Measurements from ENCODE around the gene SLC2A9. TPM values are rescaled to one million over a fixed set of nuclear protein-coding genes. Genes with fewer than 3 reads are reported as not detected.

SLC2A9 gene
- total and polyA plus RNA-seq, 8 donors, result 1.2 to 5.7 (median 2.4) TPM

DNA sequence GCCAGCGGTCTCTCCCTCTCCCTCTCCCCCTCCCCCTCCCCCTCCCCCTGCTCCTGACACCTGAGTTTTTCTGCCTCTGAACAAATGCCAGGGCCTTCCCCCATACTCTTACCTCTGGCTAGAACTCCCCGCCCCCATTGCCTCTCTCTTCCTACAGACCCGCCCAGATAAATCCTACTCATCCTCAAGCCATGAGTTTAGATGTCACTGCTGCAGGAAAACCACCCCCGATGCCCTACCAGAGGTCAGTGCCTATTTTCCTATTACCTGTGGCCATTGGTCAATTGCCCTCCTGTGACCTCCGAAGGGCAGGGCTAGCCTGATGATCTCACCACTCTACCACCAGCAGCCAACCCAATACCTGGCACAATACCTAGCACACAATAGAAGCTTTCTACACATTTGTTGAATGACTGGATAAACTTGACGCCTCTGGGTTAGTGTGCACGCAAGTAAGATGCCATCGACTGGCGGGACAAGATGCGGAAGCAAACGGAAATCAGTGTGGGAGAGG is 43.7 kb downstream of the SLC2A9 start:
- DNase-seq (no peak), FAIRE-seq (no peak), ATAC-seq (no peak)
- no peaks in the 10 kb centered on the region for H3K36me3 ChIP-seq
- TF ChIP-seq, protein P1, sequence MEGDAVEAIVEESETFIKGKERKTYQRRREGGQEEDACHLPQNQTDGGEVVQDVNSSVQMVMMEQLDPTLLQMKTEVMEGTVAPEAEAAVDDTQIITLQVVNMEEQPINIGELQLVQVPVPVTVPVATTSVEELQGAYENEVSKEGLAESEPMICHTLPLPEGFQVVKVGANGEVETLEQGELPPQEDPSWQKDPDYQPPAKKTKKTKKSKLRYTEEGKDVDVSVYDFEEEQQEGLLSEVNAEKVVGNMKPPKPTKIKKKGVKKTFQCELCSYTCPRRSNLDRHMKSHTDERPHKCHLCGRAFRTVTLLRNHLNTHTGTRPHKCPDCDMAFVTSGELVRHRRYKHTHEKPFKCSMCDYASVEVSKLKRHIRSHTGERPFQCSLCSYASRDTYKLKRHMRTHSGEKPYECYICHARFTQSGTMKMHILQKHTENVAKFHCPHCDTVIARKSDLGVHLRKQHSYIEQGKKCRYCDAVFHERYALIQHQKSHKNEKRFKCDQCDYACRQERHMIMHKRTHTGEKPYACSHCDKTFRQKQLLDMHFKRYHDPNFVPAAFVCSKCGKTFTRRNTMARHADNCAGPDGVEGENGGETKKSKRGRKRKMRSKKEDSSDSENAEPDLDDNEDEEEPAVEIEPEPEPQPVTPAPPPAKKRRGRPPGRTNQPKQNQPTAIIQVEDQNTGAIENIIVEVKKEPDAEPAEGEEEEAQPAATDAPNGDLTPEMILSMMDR (IDR thresholded peaks at IDR 0.05), result no peak
- 54 to 78% methylated on average over 11 of the region's 11 CpGs for WGBS, 2 donors
- intact Hi-C loops (cut with DNase I), result no loop called here
- no peaks in the 10 kb centered on the region for H3K4me1 ChIP-seq
- H3K27me3 ChIP-seq, result no peaks in the 10 kb centered on the region
- no peak overlapping the region for H3K27ac ChIP-seq
- H3K4me3 ChIP-seq, result no peak overlapping the region
- H3K9me3 ChIP-seq, result no peaks in the 10 kb centered on the region

- H3K27ac ChIP-seq, result no peak overlapping the region
- H3K36me3 ChIP-seq, result no peaks in the 10 kb centered on the region
- 55 to 72% methylated on average over 2 of the region's 2 CpGs for WGBS, 2 donors
- DNase-seq (no peak), ATAC-seq (no peak), FAIRE-seq (no peak)
- TF ChIP-seq, protein P1 (IDR thresholded peaks at IDR 0.05), result no peak
- no peaks in the 10 kb centered on the region for H3K4me1 ChIP-seq
- no peak overlapping the region for H3K4me3 ChIP-seq
- intact Hi-C loops (cut with DNase I), result no loop called here
- H3K27me3 ChIP-seq, result no peaks in the 10 kb centered on the region
- H3K9me3 ChIP-seq, result no peaks in the 10 kb centered on the region
These were observed 44.5 kb downstream of the SLC2A9 start for GRCh38 chr4:9976781-9977180.

DNA sequence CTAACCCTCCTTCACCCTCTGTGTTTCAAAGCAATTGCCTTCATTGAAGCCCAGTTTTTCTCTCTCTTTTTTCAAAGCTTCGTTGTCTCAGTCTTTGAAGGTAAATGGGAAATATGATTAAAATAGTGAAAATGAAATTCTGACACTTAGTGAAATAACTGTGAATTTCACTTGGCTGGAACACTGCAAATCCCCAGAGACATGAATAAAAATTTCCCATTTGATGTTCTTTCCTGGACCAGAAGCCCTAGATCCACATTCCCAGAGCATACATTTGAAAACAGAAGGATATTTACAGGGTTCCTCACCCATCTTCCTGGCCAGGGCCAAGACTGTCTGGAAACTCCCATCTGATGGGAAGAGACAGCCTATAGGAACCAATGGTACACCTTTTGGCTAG is 45.0 kb downstream of the SLC2A9 start:
- no peak for ATAC-seq
- Histone ChIP-seq H3K27me3 (no peaks in the 10 kb centered on the region), H3K4me1 (no peaks in the 10 kb centered on the region), H3K9me3 (no peaks in the 10 kb centered on the region), H3K36me3 (no peaks in the 10 kb centered on the region), H3K4me3 (no peak overlapping the region), H3K27ac (no peak overlapping the region)
- no peak for DNase-seq
- no peak for FAIRE-seq
- 65 to 68% methylated on average over 1 of the region's 1 CpG for WGBS, 2 donors
- TF ChIP-seq, protein P1 (IDR thresholded peaks at IDR 0.05), result no peak
- intact Hi-C loops (cut with DNase I), result no loop called here

DNA sequence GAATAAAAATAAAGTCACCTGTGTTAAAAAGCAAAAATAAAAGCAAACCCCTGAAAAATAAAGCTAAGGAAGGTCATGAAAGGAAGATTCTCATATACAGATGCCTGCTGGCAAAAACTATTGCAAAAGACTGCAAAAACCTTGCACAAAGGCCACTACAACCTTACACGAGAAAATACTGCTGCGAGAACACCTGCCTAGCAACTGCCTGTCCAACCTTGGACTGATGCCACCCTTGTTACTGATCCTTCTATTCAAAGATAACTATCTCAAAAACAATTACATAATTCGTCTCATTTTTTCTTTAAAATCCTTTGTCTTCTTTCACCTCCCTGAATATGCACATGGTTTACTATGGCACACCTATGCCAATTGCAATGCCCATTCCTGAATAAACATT is 49.6 kb downstream of the SLC2A9 start:
- peaks cover 0 to 2% (median 0%) of the 10 kb centered on the region in 4 donors for H3K27me3 ChIP-seq
- ATAC-seq (no peak), DNase-seq (no peak), FAIRE-seq (no peak)
- intact Hi-C loops (cut with DNase I), result no loop called here
- H3K4me1 ChIP-seq, result peaks cover 0 to 4% (median 0%) of the 10 kb centered on the region in 3 donors
- 19 to 23% methylated on average over 3 of the region's 3 CpGs for WGBS, 2 donors
- TF ChIP-seq, protein P1 (IDR thresholded peaks at IDR 0.05), result no peak
- no peaks in the 10 kb centered on the region for H3K36me3 ChIP-seq
- no peak overlapping the region for H3K27ac ChIP-seq
- H3K9me3 ChIP-seq, result no peaks in the 10 kb centered on the region
- H3K4me3 ChIP-seq, result no peak overlapping the region

DNA sequence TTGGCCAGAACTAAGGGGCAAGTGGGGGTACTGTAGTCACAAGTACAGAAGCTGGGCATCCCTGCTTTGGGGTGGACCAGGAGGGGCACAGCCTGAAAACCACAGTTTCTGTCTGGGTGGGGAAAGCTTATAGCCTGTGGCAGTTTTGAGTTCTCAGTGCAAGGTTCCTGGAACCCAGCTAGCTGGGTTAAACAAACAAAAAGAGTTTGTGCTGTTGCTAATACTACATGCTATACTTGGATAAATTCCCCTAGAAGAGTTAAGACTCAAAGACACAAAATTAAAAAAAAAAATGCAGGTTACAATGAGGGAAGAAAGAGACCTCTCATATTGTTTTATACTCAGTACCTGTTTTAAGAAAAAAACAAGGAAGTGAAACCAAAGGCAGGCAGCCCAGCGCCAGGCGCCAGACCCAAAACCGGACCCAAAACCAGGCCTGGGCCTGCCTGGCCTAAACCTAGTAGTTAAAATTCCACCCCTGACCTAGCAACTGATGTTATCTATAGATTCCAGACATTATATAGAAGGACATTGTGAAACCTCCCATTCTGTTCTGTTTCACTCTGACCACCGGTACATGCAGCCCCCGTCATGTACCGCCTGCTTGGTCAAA is 50.8 kb downstream of the SLC2A9 start:
- ATAC-seq (no peak), DNase-seq (no peak), FAIRE-seq (no peak)
- H3K27ac ChIP-seq, result no peak overlapping the region
- H3K4me1 ChIP-seq, result peaks cover 0 to 4% (median 0%) of the 10 kb centered on the region in 3 donors
- H3K27me3 ChIP-seq, result peaks cover 0 to 3% (median 0%) of the 10 kb centered on the region in 4 donors
- no peaks in the 10 kb centered on the region for H3K36me3 ChIP-seq
- TF ChIP-seq, protein P1 (IDR thresholded peaks at IDR 0.05), result no peak
- no peak overlapping the region for H3K4me3 ChIP-seq
- intact Hi-C loops (cut with DNase I), result no loop called here
- H3K9me3 ChIP-seq, result no peaks in the 10 kb centered on the region
- 78 to 93% methylated on average over 6 of the region's 6 CpGs for WGBS, 2 donors

Data from pancreas (tissue), 10 donors.